ENCODE data around the gene MICAL2.

MICAL2 gene

GRCh38 chr11:12276831-12277475 lies 166.6 kb downstream of the MICAL2 start:
- no peak for DNase-seq

DNA sequence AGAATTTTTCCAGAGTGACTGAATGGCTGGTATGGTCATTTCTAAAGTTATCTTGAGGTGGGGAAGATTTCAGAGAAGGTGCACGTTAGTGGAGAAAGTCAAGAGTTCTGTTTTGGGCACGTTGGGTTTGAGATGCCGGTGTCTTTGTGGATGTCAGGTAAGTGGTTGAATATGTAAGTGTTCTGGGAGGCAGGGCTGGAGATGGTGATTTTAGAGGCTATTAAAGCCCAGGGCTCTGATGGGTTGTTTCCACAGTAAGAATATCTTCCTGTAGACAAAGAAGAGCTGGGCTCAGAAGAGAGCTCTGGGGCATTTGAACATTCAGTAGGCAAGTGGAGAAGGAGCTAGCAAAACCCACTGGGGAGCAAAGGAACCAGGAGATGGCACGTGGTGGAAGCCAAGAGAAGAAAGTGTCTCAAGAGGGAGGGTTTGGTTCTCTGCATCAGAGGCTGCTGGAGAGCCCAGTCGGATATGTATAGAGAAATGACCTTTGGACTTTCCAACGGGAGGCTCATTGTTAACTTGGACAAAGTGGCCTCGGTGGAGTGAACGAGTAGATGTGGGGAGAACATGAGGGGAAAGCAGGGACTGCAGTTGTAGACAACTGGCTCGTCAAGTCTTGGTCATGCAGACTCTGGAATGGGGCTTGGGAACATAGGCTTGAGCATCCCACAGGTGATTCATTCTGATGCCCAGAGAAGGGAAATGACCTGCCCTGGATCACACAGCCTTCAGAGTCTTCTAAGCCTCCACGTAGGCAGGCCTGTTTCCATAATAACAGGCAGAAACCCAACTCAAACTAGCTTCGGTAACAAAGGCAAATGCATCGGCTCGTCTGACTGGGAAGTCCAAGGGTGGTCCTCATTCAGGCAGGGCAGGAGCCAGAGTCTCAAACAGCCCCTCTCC lies 168.6 kb downstream of the MICAL2 start:
- DNase-seq = no peak

DNA sequence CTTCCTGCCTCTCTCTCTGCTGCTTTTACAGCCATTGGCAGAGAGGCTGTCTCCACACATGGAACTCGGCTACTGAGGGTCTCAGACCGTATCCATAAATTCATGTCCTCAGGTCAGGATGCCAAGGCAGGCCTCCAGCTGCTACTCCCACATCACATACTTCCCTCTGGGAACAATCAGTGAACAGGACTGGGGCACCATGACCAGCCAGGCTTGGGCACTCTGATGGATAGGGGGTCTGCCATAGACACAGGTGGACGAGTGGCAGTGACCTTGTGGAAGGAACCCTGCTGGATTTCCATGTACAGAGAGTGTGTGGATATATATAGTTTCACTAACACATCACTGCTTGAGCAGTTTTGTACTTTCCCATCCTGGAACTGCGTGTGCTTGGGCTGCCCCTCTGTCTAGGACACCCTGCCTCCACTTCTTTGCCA lies 169.3 kb downstream of the MICAL2 start:
- DNase-seq = no peak

- DNase-seq = no peak
Observed at GRCh38 chr11:12280199-12280837, 169.9 kb downstream of the MICAL2 start.

GRCh38 chr11:12280838-12281565 lies 170.6 kb downstream of the MICAL2 start:
- DNase-seq = no peak

- DNase-seq = peak; percentile 70
Observed at GRCh38 chr11:12281571-12282478, 171.4 kb downstream of the MICAL2 start.

DNA sequence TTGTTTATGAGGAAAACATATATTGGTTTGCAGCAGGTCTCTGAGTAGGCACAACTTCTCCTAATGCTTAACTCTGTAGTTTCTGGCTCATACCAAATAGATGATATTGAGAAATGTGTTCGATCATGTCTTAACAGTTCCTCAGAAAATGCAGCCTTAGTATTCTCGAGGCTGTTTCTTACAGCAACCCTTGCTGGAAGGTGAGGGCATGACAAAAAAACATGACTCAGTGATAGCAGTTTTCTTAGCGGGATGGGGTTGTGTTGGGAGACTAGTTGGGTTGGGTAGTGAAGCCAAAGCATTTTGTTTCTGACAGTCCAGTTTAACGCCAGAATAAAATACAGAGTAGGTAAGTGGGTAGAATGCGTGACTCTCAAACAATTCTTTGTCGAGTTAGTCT lies 172.3 kb downstream of the MICAL2 start:
- DNase-seq = no peak

DNA sequence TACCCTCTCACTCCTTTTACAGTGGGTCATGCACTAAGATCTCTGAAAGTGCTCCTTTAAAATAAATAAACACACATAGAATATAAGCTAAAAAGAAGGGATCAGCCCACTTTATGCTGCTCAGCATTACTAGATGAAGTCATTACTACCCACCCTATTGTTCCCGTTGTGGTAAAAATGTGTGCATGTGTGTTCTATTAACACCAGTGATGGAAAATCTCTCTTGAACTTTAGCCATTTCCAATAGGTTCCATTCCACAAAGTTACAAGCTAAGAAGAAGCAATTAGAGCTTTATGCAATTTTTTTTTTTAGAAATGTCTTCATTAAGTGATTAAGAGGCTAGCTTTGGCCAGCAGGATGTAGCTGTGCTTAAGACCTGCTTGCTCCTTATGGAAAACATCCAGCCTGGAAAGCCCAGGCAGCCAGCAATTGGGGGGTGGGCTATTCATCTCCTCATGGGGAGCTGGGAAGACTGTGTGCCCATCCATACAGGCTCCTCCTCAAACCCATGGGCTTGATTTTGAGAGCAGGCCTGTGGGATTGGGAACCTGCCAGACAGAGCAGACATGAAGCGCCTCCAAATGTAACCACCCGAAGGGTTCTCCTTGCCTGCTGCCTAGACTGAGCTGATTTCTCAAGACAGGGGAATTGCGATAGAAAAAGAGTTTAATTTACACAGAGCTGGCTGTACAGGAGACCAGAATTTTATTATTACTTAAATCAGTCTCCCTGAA lies 174.1 kb downstream of the MICAL2 start:
- DNase-seq = no peak

DNA sequence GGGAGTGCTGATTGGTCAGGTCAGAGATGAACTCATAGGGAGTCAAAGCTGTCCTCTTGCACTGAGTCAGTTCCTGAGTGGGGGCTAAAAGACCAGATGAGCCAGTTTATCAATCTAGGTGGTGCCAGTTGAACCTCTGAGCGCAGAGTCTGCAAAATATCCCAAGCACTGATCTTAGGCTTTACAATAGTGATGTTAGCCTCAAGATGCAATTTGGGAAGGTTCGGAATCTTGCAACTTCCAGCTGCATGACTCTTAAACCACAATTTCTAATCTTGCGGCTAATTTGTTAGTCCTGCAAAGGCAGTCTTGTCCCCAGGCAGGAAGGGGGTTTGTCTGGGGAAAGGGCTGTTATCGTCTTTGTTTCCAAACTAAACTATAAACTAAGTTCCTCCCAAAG lies 174.7 kb downstream of the MICAL2 start:
- no peak for DNase-seq

DNA sequence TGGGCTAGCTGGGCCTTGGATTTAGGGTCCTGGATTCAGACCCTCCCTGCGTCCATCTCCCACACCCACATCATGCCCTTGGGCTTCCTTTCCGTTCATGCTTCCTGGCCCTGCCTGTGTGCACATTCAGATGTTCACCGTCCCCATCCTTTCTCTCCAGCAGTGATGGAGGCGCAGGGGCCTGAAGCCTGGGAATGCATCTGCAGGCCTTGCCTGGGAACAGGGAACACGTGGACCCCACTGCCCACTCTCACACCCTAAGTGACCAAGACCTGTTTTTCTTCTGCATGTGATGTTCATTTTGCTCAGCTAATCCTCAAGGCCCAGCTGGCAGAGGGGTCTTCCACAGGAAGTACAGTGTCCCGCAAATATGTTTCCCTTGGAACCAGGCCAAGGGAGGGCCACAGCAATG lies 175.4 kb downstream of the MICAL2 start:
- DNase-seq = no peak

DNA sequence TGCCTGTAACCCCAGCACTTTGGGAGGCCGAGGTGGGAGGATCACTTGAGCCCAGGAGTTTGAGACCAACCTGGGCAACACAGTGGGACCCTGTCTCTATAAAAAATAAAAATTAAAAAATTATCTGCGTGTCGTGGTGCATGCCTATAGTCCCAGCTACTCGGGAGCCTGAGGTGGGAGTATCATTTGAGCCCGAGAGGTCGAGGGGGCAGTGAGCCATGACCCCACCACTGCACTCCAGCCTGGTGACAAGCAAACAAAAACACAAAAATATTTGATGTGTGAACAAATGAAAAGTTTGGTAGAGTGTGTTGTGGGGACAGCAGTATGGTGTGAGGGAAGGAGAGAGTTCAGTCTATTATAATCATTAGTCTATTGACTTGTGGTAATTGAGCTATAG lies 176.2 kb downstream of the MICAL2 start:
- no peak for DNase-seq

GRCh38 chr11:12287009-12287373 lies 176.6 kb downstream of the MICAL2 start:
- no peak for DNase-seq

- no peak for DNase-seq
Observed at GRCh38 chr11:12287374-12288211, 177.2 kb downstream of the MICAL2 start.

DNA sequence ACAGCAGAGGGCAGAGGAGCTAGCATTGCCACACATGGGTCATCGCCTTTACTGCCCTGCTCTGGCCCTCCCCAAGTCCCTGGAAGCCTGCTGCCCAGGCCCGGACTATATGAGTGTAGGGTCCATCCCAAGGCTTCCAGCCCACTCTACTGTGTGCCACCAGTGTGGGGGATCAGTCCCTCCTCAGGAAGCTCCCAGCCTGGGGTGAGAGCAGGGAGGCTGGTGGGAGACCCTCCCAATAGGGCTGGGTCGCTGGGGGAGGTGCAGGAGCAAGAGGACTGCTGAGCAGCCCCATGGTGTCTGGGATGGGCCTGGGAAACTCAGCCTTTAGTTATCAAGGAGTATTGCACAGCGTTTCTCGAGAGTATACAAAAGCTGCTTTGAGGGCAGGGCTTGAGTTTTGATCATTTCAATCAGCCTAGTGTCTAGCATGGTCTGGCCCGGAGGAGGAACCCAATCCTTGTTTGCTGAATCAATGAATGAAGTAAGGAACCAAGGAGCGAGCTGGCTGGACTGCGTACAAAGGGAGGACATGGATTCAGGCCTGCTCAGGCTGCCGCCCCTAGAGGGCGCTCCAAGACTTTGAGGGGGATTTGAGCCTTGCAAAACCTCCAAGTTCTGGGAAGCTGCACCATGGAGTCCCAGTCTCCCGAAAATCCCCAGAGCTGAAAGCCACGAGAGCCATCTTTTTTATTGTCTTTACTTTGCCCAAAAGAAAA lies 178.0 kb downstream of the MICAL2 start:
- DNase-seq = peak; percentile 38

DNA sequence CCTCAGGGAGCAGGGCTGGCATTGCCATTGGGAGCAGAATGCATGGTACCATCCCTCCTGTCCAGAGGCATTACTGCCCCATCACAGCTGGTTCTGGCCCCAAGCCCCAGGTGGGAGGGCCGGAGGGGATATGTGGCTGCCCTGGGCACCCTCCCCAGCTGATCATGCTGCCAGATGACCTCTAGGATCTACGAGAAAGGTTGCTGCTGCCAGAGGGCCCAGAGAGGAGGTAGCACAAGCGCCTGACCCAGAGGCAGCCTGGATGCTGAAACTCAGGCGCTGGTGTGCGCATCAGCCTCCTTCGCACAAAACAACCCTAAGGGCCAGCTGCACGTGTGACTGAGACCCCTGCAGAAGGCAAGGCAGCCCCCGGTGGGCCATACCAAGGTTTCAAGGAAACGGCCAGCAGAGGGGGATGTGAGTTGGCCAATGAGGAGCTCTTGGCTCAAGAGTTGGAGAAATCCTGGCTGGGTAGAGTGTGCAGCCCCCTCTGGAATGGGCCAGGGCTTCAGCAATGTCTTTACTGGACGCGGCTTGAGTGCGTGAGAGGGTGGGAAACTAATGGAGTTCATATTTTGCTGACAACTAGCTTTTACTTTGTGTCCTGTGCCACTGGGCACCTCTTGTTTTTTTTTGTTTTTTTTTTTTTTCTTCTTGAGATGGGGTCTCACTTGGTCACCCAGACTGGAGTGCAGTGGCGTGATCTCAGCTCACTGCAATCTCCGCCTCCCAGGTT lies 178.7 kb downstream of the MICAL2 start:
- DNase-seq = no peak

DNA sequence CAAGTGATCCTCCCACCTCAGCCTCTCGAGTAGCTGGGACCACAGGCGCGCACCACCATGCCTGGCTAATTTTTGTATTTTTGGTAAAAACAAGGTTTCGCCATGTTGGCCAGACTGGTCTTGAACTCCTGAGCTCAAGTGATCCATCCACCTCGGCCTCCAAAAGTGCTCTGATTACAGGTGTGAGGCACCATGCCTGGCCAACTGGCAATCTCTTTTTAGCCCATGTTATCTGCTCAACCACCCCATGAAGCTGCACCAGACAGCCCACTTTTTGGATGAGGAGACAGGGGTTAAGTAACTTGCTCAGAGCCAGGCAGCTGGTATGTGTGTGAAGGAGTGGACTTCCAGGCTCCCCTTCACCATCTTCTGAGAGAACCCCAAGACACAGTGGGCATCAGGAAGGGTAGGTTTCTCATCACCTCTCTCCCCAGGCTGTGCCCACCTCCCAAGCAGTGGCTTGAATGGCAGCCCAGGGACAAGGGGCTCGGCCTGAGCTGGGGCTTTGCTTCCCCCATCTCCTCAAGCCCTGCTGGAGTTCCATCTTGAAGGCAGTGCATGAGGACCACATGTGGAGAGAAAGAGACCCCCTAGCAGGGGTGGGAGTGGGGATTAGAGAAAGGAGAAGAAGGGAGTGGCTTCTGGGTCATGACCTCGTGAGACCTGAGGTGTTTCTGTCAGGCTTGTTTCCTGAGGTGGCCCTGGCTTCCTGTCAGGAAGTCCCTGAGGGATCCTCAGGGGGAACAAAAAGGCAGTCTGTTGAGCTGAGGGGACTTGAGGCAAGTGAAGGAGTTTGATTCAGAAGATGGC lies 179.5 kb downstream of the MICAL2 start:
- no peak for DNase-seq

DNA sequence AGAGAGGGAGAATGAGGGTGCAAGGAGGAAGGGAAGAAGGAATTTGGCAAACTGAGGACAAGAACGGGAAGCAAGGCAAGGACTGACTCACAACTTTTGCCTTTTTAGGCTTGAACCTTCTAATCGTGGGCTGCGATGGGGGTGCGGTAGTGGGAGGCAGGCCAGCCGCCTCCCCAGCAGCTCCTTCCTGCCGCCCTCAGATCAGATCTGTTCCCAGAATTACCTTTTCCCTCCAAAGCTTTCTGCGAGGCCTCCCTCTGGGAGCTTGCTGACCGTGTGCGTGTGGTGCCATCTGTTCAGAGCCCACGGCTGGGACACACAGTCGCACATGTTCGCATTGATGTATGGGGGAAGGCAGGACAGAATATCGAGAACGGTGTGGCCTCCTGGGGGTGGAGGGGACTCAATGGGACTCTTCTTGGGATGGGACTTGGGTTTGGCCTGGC lies 180.1 kb downstream of the MICAL2 start:
- no peak for DNase-seq

DNA sequence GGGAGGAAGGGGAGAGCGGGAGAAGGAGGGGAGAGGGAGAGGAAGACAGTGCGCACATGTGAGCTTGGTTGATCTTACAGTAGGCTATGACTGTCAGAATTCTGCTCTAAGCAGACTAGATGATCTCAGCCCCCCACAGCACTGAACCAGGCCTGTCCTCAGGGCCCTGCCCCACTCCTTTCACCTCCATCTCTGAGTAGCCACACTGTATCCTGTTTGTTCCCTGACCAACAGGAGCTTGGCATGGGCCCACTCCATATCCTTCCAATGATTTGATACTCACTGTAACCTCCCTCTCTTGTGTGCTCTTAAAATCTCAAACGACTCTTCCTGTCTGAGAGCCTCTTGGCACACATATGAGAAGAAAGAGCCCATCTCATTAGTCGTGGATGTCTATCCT lies 180.9 kb downstream of the MICAL2 start:
- no peak for DNase-seq
